ELR (cell line): ENCODE measurements around the gene NAA15.
"Not testable (repeated sequence)": the region's sequence is repeated elsewhere in the genome, so short reads cannot be mapped to it uniquely, and the experiment has no call there.

Experiments used
- DNase-seq: peaks from one replicate; pipeline ENCODE4 v3.0.0-alpha.2; 2015; ENCODE audit warnings: low read depth

The NAA15 gene

GRCh38 chr4:139361301-139361700, 60.0 kb downstream of the NAA15 start:
- DNase-seq, result no peak

DNA sequence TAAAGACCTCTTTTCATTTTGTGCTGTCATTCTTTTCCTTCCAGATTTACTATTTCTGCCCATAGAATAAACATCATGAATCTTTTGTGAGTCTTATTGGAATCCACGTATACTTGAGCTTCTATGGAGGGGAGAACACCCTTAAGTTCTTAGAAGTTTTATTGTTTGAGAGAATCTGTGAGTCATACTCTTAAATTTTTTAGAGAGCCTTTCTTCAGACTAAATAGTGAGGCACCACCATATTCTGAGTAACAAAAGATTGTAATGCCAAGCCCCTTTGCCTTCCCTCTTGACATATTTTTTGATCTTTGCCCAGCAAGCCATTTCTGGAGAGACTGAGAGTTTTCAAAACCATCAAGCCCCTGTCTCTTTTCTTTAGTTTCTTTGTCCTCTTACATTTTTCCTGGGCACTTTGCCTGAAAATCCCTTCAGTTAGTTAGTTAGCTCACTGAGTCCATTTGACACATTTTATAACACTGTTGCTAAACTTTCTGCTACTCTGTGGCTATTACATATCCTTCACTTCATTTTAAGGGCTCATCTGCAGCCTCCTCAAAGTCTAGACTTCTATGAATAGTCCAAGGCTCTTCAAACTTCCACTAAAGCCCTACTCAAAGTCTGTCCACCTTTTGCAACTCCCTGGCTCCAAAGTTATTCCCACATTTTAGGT, 66.3 kb downstream of the NAA15 start:
- peak; percentile 39 for DNase-seq

GRCh38 chr4:139368998-139369397, 67.7 kb downstream of the NAA15 start:
- no peak for DNase-seq

DNA sequence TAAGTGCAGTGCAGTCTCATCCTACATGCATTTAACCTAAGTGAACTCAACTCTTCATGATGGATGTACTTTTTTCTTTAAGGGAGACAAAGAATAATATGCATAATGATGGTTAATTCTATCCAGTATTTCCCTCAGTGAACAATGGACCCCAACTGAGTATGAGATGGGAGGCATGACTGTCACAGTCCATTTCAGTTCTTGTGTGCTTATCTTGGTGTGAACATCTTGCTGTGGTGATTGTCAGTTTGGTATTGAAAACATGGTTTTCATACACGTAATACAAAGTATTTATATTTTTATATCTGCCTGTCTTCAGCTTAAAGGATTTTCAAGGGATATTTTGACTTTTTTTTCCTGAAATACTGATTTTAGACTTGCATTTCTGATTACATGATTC, 72.9 kb downstream of the NAA15 start:
- DNase-seq, result no peak

DNA sequence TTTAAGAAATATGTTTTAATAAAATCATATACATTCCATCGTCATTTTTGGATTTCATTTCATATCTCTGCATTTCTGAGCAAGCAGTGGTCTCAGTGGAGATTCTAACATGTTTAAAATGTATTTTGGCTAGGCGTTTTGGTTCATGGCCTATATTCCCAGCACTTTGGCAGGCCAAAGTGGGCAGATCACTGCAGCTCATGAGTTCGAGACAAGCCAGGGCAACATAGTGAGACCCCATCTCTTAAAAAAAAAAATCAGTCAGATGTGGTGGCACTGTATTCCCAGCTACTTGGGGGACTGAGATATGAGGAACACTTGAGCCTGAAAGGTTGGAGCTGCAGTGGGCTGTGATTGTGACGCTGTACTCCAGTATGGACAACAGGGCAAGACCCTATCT, 85.1 kb downstream of the NAA15 start:
- DNase-seq, result no peak

- DNase-seq, result no peak
These were observed 87.8 kb downstream of the NAA15 start for GRCh38 chr4:139389102-139389501.

- no peak for DNase-seq
These were observed 88.7 kb downstream of the NAA15 start for GRCh38 chr4:139389991-139390390.

DNA sequence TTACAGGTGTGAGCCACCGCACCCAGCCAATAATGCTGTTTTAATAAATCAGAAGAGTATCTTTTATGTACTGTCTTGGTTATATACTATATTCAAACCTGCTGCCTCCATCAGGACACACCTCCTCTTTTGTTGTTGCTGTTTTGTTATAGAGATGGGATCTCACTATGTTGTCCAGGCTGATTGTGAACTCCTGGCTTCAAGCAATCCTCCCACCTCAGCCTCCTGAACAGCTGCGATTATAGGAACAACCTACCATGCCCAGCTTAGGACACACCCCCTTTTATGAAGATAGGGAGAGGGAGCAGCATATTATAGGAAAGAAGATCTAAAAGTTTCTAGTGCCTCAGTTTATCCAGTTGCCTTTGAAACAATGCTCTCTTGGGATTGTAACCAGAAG, 90.4 kb downstream of the NAA15 start:
- no peak for DNase-seq

DNA sequence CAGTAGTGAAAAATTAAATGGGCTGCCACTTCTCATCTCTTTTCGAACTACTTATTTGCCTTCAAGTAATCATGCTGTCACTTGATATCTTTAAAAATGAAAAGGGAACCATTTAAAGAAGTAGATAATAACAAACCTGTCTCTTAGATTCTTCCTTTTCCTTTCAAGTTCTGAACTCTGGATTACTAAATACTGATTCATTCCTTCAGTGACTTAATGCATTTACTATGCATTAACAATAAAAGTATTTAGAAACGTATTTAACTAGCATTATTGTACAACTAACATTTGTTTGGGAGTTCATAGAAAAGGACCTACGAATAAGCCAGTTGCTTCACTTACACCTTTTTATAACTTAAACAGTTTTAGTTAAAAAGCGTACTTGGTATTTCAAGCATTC, 91.5 kb downstream of the NAA15 start:
- peak; percentile 55 for DNase-seq

GRCh38 chr4:139401368-139401767, 100.1 kb downstream of the NAA15 start:
- DNase-seq, result no peak

DNA sequence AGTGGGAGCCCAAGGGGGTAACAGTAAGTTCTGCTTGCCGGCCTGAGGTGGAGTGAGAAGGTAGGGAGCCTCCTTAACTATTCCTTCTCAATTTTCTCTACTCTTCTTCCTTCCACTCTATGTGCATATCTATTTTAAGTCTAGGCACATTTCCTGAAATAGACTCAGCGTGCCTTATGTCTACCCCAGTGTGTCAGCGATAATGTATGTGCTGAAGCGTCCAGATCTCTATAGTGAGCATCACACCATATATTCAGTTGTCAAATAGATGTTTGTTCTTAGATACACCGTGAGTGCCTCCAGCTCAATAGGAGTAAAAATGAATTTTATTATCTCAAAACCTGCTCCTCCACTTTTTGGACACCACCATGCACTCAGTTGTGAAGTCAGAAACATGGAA, 101.1 kb downstream of the NAA15 start:
- no peak for DNase-seq

DNA sequence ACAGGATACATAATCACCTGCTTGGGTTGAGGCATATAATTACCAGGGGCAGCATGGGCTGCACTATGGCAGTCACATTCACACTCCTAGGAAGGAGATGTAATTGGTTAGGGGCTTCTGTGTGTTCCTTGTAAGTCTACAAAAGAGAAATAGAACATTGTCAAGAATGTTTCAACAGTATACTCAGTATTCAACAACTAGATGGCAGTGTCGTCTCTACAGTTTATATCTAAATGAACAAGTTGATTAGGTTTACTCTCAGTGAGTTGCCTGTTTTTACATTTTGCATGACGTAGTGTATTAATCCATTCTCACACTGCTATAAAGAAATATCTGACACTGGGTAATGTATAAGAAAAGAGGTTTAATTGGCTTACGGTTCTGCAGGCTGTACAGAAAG, 102.2 kb downstream of the NAA15 start:
- peak; percentile 8 for DNase-seq

DNA sequence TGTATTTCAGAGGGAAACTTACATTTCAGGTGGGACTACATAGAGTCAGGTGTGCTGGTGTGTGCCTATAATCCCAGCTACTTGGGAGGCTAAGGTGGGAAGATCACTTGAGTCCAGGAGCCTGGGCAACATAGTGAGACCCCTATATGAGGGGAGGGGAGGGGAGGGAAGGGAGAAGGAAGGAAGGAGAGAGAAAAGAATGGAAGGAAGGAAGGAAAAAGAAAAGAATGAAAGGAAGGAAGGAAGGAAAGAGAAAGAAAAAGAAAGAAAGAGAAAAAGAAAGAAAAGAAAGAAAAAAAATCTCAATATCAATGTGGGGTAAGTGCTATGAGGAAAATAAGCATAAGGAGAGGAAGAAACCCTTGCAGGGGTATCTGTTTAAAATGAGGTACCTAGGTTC, 109.0 kb downstream of the NAA15 start:
- no peak for DNase-seq

DNA sequence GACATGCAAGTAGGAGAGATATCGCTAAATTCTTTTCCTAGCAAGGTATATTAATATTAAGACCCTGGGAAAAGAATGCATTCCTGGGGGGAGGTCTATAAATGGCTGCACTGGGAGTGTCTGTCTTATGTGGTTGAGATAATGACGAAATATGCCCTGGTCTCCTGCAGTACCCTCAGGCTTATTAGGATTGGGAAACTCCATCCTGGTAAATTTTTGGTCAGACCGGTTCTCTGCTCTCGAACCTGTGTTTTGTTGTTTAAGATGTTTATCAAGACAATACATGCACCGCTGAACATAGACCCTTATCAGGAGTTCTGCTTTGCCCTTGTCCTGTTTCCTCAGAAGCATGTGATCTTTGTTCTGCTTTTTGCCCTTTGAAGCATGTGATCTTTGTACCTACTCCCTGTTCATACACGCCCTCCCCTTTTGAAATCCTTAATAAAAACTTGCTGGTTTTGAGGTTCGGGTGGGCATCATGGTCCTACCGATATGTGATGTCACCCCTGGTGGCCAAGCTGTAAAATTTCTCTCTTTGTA, 113.4 kb downstream of the NAA15 start:
- DNase-seq, result not testable (repeated sequence)

- peak; percentile 53 for DNase-seq
These were observed 114.9 kb downstream of the NAA15 start for GRCh38 chr4:139416073-139416673.

DNA sequence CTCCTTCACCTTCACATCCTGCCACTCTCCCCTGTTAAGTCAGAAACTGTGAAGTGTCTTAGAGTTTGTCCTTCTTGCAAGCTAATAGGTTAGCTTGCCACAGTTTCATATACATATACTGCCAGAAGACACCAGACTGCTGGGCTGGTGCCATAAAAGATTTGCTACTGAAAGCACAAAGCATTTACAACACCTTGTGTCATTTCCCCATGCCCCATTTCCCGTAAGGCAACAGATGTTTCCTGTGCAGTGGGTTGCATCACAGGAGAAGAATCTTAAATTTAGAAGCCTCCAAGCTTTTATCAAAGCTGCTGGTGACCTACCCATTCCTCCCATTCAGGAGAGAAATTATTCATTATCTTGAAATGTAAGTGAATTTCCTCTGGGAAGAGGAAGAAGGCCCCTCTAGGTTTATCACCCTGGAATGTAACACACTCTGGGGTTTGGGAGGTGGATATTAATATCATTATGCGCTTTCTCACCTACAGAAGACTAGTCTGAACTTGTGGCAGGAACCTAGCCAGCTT, 118.1 kb downstream of the NAA15 start:
- peak; percentile 47 for DNase-seq

DNA sequence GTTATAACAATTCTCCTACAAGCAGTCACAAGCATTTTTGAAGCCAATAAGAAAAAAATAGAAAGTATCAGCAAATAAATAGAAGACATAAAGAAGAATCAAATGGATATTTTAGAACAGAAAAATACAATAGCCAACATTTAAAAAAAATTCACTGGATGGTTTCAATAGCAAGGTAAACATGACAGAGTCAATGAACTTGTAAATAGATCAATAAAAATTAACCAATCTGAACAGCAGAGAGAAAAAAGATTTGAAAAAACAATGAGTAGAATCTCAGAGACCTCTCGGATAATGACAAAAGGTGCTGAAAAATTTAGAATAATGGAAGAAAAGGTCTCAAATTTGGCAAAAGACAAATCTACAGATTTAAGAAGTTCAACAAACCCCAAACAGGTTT, 119.3 kb downstream of the NAA15 start:
- no peak for DNase-seq

GRCh38 chr4:139436122-139436521, 134.8 kb downstream of the NAA15 start:
- DNase-seq, result no peak

DNA sequence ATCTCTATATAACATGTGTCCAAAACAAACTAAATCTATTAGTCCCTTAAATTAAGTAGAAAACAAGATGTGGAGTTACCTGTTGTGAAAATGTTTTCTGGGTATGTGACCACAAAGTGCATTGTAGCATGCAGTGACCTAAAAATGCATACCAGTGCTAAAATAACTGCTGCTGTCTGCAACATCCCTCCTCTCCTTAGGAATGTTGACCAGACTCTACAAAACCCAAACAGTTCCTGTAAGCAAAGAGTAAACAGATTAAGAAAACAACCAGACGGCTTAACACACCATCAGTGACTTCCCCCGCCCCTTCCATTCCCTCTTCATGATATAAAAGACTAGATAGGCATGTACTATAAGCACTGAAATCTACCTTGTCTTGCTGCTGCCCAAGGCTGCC, 136.8 kb downstream of the NAA15 start:
- no peak for DNase-seq

GRCh38 chr4:139441029-139441428, 139.7 kb downstream of the NAA15 start:
- DNase-seq, result no peak

DNA sequence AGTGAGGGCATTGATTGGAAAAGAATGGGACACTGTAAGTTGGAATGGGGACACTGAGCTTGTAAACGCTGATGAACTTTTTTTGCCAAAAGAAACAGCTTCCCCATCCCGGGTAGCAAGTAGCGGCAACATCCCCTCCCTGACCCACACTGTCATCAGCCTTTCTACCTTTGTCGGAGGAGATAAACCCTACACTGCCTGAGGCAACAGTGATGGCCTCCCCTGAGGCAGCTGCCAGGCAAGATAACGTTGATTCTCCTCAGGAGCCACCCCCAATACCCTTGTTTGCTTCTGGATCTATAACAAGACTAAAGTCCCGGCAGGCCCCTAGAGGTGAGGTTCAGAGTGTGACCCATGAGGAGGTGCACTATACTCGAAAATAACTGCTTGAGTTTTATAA, 142.4 kb downstream of the NAA15 start:
- no peak for DNase-seq

DNA sequence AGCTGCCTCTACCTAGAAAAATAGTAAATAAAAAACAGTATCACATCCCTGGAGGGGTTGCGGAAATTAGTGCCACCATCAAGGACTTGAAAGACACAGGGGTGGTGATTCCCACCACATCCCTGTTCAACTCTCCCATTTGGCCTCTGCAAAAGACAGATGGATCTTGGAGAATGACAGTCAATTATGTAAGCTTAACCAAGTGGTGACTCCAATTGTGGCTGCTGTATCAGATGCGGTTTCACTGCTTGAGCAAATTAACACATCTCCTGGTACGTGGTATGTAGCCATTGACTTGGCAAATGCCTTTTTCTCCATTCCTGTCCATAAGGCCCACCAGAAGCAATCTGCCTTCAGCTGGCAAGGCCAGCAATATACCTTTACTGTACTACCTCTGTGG, 143.6 kb downstream of the NAA15 start:
- DNase-seq, result not testable (repeated sequence)

GRCh38 chr4:139447078-139447477, 145.8 kb downstream of the NAA15 start:
- not testable (repeated sequence) for DNase-seq

DNA sequence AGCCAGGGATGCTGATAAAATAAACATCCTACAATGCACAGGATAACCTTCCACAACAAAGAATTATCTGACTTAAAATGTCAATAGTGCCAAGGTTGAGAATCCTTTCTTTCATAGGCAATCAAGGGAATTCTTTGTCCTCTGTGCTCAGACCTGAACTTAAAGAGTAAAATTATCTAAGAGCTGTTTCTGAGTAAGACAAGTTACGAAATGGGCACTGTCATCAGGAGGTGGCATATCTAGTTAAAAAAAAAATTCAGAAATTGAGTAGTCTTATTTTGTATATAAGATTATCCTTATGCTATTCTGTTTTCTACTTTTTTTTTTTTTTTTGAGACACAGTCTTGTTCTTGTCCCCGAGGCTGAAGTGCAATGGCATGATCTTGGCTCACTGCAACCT, 149.3 kb downstream of the NAA15 start:
- DNase-seq, result no peak
